HUDEP-2 (cell line): ENCODE results near the gene TRMT10A.
"Not testable (repeated sequence)": the region's sequence is repeated elsewhere in the genome, so short reads cannot be mapped to it uniquely, and the experiment has no call there.

Experiments
- DNase-seq, 76 experiments: peaks; one replicate each; lab custom pipeline; 2025; ENCODE audit not compliant: unreplicated experiment in 76 of 76; lab: John Stamatoyannopoulos, UW

TRMT10A gene

GRCh38 chr4:99564921-99565320 is 1.1 kb upstream of the TRMT10A start:
- DNase-seq, result no peak

GRCh38 chr4:99552872-99553271 is 11.0 kb downstream of the TRMT10A start:
- DNase-seq, result no peak

GRCh38 chr4:99540277-99540939 is 23.4 kb downstream of the TRMT10A start:
- no peak for DNase-seq

GRCh38 chr4:99537674-99538073 is 26.2 kb downstream of the TRMT10A start:
- DNase-seq, result no peak

- DNase-seq, result no peak
Measured at GRCh38 chr4:99536848-99537247, 27.0 kb downstream of the TRMT10A start.

GRCh38 chr4:99536271-99536670 is 27.6 kb downstream of the TRMT10A start:
- DNase-seq, result no peak

- DNase-seq, result not testable (repeated sequence)
Measured at GRCh38 chr4:99534699-99535098, 29.1 kb downstream of the TRMT10A start.

- no peak for DNase-seq
Measured at GRCh38 chr4:99529956-99530355, 33.9 kb downstream of the TRMT10A start.

GRCh38 chr4:99529228-99529627 is 34.6 kb downstream of the TRMT10A start:
- DNase-seq, result no peak

- DNase-seq, result no peak
Measured at GRCh38 chr4:99518601-99519295, 45.1 kb downstream of the TRMT10A start.

- no peak for DNase-seq
Measured at GRCh38 chr4:99510721-99511120, 53.1 kb downstream of the TRMT10A start, which contains the start of gene C4orf17. TSS of gene C4orf17 (plus strand) at chr4:99511021. CDS start at chr4:99513082, 2,061 bp downstream.

GRCh38 chr4:99507762-99508161 is 56.1 kb downstream of the TRMT10A start:
- no peak for DNase-seq

- no peak for DNase-seq
Measured at GRCh38 chr4:99507349-99507748, 56.5 kb downstream of the TRMT10A start.

- no peak for DNase-seq
Measured at GRCh38 chr4:99506781-99507180, 57.1 kb downstream of the TRMT10A start.

- no peak for DNase-seq
Measured at GRCh38 chr4:99504804-99505502, 58.9 kb downstream of the TRMT10A start.
